Neural cell (in vitro differentiated cells): ENCODE data around the gene TDP1. TPM values are rescaled to one million over a fixed set of nuclear protein-coding genes. Genes with fewer than 3 reads are reported as not detected.

ENCODE experiments used
- H2AFZ ChIP-seq: fragments of 200-600, 300-800 bp; sonication (generic), shearing (Covaris generic); 2 replicates; pipeline ENCODE4 v1.6.0; 2014; ENCODE audit warnings: low read depth, mild to moderate bottlenecking, antibody characterized with exemption, low read length, moderate library complexity
- H3F3A ChIP-seq: fragments of 200-600 bp; shearing (Covaris generic); 2 replicates; pipeline ENCODE4 v1.6.1; 2016; ENCODE audit warnings: mild to moderate bottlenecking, moderate library complexity, mixed read lengths, antibody characterized with exemption, low read length; ENCODE audit not compliant: insufficient read depth, poor library complexity, severe bottlenecking
- H3K27ac ChIP-seq: fragments of 200-600, 300-800 bp; sonication (generic), shearing (Covaris generic); 2 replicates; pipeline ENCODE4 v1.5.1; 2014; ENCODE audit warnings: mild to moderate bottlenecking, low read length, moderate library complexity
- H3K27me3 ChIP-seq: fragments of 300-800, 200-600 bp; sonication (generic), shearing (Covaris generic); 2 replicates; pipeline ENCODE4 v1.6.0; 2014; ENCODE audit warnings: mild to moderate bottlenecking, low read depth, low read length, moderate library complexity; ENCODE audit not compliant: insufficient read depth
- H3K36me3 ChIP-seq: fragments of 300-800, 200-600 bp; sonication (generic), shearing (Covaris generic); 2 replicates; pipeline ENCODE4 v1.5.1; 2014; ENCODE audit warnings: mild to moderate bottlenecking, antibody characterized with exemption, low read length, moderate library complexity; ENCODE audit not compliant: insufficient read depth
- H3K4me2 ChIP-seq: fragments of 300-800, 200-600 bp; sonication (generic), shearing (Covaris generic); 2 replicates; pipeline ENCODE4 v1.6.0; 2014; ENCODE audit warnings: mild to moderate bottlenecking, low read length
- H3K4me3 ChIP-seq: fragments of 300-800, 200-600 bp; sonication (generic), shearing (Covaris generic); 2 replicates; pipeline ENCODE4 v1.5.1; 2014; ENCODE audit warnings: mild to moderate bottlenecking, low read length, moderate library complexity
- H3K79me2 ChIP-seq: fragments of 200-600 bp; shearing (Covaris generic); replicated peaks from 2 replicates; pipeline ENCODE4 v1.6.0; 2014; ENCODE audit warnings: mild to moderate bottlenecking, low read length, moderate library complexity; ENCODE audit not compliant: insufficient read depth
- H3K9ac ChIP-seq: fragments of 300-800, 200-600 bp; sonication (generic), shearing (Covaris generic); 2 replicates; pipeline ENCODE4 v1.6.1; 2016; ENCODE audit warnings: mild to moderate bottlenecking, low read length, mixed read lengths
- H3K9me2 ChIP-seq: fragments of 200-600 bp; shearing (Covaris generic); 2 replicates; pipeline ENCODE4 v1.6.1; 2016; ENCODE audit warnings: mild to moderate bottlenecking, low read length, mixed read lengths; ENCODE audit not compliant: insufficient read depth
- H3K9me3 ChIP-seq: fragments of 200-600, 300-800 bp; sonication (generic), shearing (Covaris generic); 2 replicates; pipeline ENCODE4 v1.6.1; 2016; ENCODE audit warnings: mild to moderate bottlenecking, mixed run types, low read length, moderate library complexity, mixed read lengths
- H4K20me1 ChIP-seq: fragments of 200-600 bp; shearing (Covaris generic); 2 replicates; pipeline ENCODE4 v1.6.1; 2016; ENCODE audit warnings: mild to moderate bottlenecking, mixed run types; ENCODE audit not compliant: insufficient read depth
- CTCF ChIP-seq: fragments of 450-650 bp; IDR thresholded peaks from 2 replicates; pipeline ENCODE4 v1.5.1; 2014; ENCODE audit warnings: antibody characterized with exemption, mild to moderate bottlenecking, moderate library complexity; ENCODE audit not compliant: poor library complexity, severe bottlenecking
- EP300 ChIP-seq: fragments of 450-650 bp; conservative IDR thresholded peaks from 2 replicates; pipeline ENCODE4 v1.6.1; 2014; ENCODE audit warnings: antibody characterized with exemption, mild to moderate bottlenecking, moderate library complexity; ENCODE audit not compliant: poor library complexity, severe bottlenecking
- MXI1 ChIP-seq: fragments of 450-650 bp; conservative IDR thresholded peaks from 2 replicates; pipeline ENCODE4 v1.6.1; 2014; ENCODE audit warnings: antibody characterized with exemption, mild to moderate bottlenecking; ENCODE audit not compliant: poor library complexity, severe bottlenecking
- POLR2AphosphoS5 ChIP-seq: IDR thresholded peaks from 2 replicates; pipeline ENCODE4 v1.6.1; 2012
- RAD21 ChIP-seq: fragments of 450-650 bp; conservative IDR thresholded peaks from 2 replicates; pipeline ENCODE4 v1.6.1; 2014; ENCODE audit warnings: antibody characterized with exemption, mild to moderate bottlenecking, moderate library complexity
- REST ChIP-seq: IDR thresholded peaks from 2 replicates; pipeline ENCODE4 v1.6.1; 2012; ENCODE audit warnings: borderline replicate concordance
- SMC3 ChIP-seq: fragments of 450-650 bp; conservative IDR thresholded peaks from 2 replicates; pipeline ENCODE4 v1.6.1; 2014; ENCODE audit warnings: antibody characterized with exemption, mild to moderate bottlenecking, moderate library complexity; ENCODE audit not compliant: poor library complexity
- TAF1 ChIP-seq: IDR thresholded peaks from 2 replicates; pipeline ENCODE4 v1.6.1; 2012; ENCODE audit warnings: low read depth
- polyA plus RNA-seq: library from polyadenylated mRNA; depleted of rRNA; stranded (reverse); fragments of >200 nt; gene quantifications from 2 replicates; pipeline ENCODE4 v1.2.3, GENCODE V29; 2014

The TDP1 gene
- polyA plus RNA-seq, 1 donor from 2014 or later = 29.1 TPM

GRCh38 chr14:90058876-90059458 is 103.2 kb downstream of the TDP1 start:
- H3K36me3 ChIP-seq = no peaks in the 10 kb centered on the region
- no peak overlapping the region for H3K4me2 ChIP-seq
- H3F3A ChIP-seq = no peaks in the 10 kb centered on the region
- H3K79me2 ChIP-seq = no peaks in the 10 kb centered on the region
- no peak overlapping the region for H2AFZ ChIP-seq
- H3K9me2 ChIP-seq = no peaks in the 10 kb centered on the region
- peaks cover 58% of the 10 kb centered on the region for H3K27me3 ChIP-seq
- no peaks in the 10 kb centered on the region for H4K20me1 ChIP-seq
- TF ChIP-seq CTCF (no peak), SMC3 (no peak), EP300 (no peak), POLR2AphosphoS5 (no peak), RAD21 (no peak), TAF1 (no peak)
- H3K9me3 ChIP-seq = no peaks in the 10 kb centered on the region
- no peak overlapping the region for H3K9ac ChIP-seq
- H3K4me3 ChIP-seq = no peak overlapping the region
- no peak overlapping the region for H3K27ac ChIP-seq

- Histone ChIP-seq H3K27ac (no peak overlapping the region), H3K4me2 (peak overlapping the region; percentile 83), H3F3A (no peaks in the 10 kb centered on the region), H3K79me2 (no peaks in the 10 kb centered on the region), H3K36me3 (no peaks in the 10 kb centered on the region), H3K9me2 (no peaks in the 10 kb centered on the region), H3K9me3 (no peaks in the 10 kb centered on the region), H3K27me3 (peaks cover 72% of the 10 kb centered on the region), H3K4me3 (peak overlapping the region; percentile 84), H2AFZ (no peak overlapping the region), H3K9ac (peak overlapping the region; percentile 34), H4K20me1 (no peaks in the 10 kb centered on the region)
- peak; percentile 85 for TF ChIP-seq CTCF
- no peak for TF ChIP-seq REST
- TF ChIP-seq RAD21 = peak; percentile 65
- peak; percentile 47 for TF ChIP-seq MXI1
- TF ChIP-seq SMC3 = peak; percentile 53
These were observed 104.7 kb downstream of the TDP1 start for GRCh38 chr14:90060312-90060964.
